Liver (tissue), 3 donors: Measurements from ENCODE around the gene HK2.

Experiments used
- ATF3 ChIP-seq: IDR thresholded peaks from 2 replicates; pipeline ENCODE4 v1.6.1; 2016; ENCODE audit warnings: antibody characterized with exemption
- CTCF ChIP-seq: fragments of 150-350 bp; IDR thresholded peaks from 2 replicates; pipeline ENCODE4 v1.5.1; 2017; ENCODE audit warnings: improper control_type of control experiment, low read depth, low read length; ENCODE audit not compliant: missing input control
- EGR1 ChIP-seq, 2 donors: IDR thresholded peaks; 2 replicates each; pipeline ENCODE4 v1.6.1; 2016 to 2018; ENCODE audit warnings: antibody characterized with exemption in 2 of 2, low read depth in 2 of 2
- GABPA ChIP-seq, 2 donors: IDR thresholded peaks in 1 of 2; conservative IDR thresholded peaks in 1 of 2; 2 replicates each; pipeline ENCODE4 v1.6.1; 2016; ENCODE audit warnings: antibody characterized with exemption in 2 of 2, mild to moderate bottlenecking in 1 of 2, moderate library complexity in 1 of 2
- MAX ChIP-seq: IDR thresholded peaks from 2 replicates; pipeline ENCODE4 v1.6.1; 2016; ENCODE audit warnings: antibody characterized with exemption
- NR2F2 ChIP-seq: IDR thresholded peaks from 2 replicates; pipeline ENCODE4 v1.6.1; 2016; ENCODE audit warnings: antibody characterized with exemption
- REST ChIP-seq: IDR thresholded peaks from 2 replicates; pipeline ENCODE4 v1.6.1; 2016; ENCODE audit warnings: antibody characterized with exemption, mild to moderate bottlenecking
- SP1 ChIP-seq: IDR thresholded peaks from 2 replicates; pipeline ENCODE4 v1.6.1; 2018; ENCODE audit warnings: antibody characterized with exemption, mild to moderate bottlenecking
- TF ChIP-seq, protein P1 (sequence below): IDR thresholded peaks from 2 replicates; pipeline ENCODE4 v1.6.1; 2016; ENCODE audit warnings: antibody characterized with exemption
- donor health status: healthy.
- donor health status: healthy.

DNA sequence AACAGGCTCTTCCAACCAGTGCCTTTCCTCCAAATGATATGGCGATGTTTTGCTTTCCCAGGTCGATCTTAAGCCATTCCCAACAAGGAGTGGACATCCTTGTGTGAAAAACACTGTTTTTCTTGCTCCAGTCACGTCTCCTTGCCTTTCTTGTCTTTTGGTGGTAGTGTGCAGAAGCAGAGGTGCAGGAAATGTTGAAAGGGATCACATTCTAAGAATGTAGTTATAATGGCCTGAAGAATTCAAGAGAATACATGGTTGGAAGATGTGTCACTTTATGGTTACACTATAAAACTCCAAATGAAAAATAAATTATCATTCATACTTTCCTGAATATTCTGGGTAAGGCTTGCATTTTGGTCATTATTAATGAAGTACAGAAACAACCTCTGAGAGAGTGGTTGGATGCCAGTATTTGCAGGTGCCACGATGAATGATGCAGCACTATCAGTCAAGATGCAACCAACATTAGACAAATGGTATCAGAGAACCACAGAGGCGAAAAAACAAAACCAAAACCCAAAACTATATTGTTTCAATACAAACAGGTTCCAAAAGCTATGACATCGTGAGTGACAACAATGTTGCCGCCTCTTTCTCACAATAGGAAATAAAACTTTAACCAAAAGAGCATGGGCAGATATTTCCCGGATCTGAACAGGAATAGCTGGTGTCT is 97.0 kb downstream of the HK2 start:
- no peak for TF ChIP-seq CTCF
- TF ChIP-seq SP1 = no peak
- no peak for TF ChIP-seq NR2F2
- no peak for TF ChIP-seq EGR1 (IDR thresholded peaks at IDR 0.05; ENCODE audit: low read depth in 2 of 2)
- TF ChIP-seq, protein P1, sequence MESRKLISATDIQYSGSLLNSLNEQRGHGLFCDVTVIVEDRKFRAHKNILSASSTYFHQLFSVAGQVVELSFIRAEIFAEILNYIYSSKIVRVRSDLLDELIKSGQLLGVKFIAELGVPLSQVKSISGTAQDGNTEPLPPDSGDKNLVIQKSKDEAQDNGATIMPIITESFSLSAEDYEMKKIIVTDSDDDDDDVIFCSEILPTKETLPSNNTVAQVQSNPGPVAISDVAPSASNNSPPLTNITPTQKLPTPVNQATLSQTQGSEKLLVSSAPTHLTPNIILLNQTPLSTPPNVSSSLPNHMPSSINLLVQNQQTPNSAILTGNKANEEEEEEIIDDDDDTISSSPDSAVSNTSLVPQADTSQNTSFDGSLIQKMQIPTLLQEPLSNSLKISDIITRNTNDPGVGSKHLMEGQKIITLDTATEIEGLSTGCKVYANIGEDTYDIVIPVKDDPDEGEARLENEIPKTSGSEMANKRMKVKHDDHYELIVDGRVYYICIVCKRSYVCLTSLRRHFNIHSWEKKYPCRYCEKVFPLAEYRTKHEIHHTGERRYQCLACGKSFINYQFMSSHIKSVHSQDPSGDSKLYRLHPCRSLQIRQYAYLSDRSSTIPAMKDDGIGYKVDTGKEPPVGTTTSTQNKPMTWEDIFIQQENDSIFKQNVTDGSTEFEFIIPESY = no peak
- no peak for TF ChIP-seq MAX
- TF ChIP-seq REST = no peak
- TF ChIP-seq GABPA (IDR thresholded peaks at IDR 0.05 in 1 of 2, conservative IDR thresholded peaks at IDR 0.05 in 1 of 2) = no peak
- TF ChIP-seq ATF3 = no peak
